ENCODE measurements around the gene NR5A2. TPM values are rescaled to one million over a fixed set of nuclear protein-coding genes. Genes with fewer than 3 reads are reported as not detected.

The NR5A2 gene
- total RNA-seq, 1 experiment from 2014 or later: 22.3 TPM

GRCh38 chr1:200081151-200081968 lies 53.9 kb downstream of the NR5A2 start:
- H3K36me3 Mint-ChIP-seq: no peaks in the 10 kb centered on the region
- peak overlapping the region; percentile 49 for H3K4me3 Mint-ChIP-seq
- TF ChIP-seq CREM (CRISPR knock-in tag; IDR thresholded peaks at IDR 0.05) (peak; percentile 29; the same call in 1 of the 2 replicates), NR3C1 (CRISPR knock-in tag; conservative IDR thresholded peaks at IDR 0.05; ENCODE audit: low read depth) (no peak)
- H3K9me3 Mint-ChIP-seq: no peaks in the 10 kb centered on the region
- 0 out of 2 replicates have a peak overlapping the region, but pooled peaks have one; percentile 3 for H3K27ac Mint-ChIP-seq
- DNase-seq (ENCODE audit: low spot score): no peak
- peak; percentile 51 for ATAC-seq
- ChIA-PET POLR2A (no interaction called here), CTCF (interaction anchor here (1.9 kb wide), 1 partner anchor 10 kb away, joined by 7 read pairs; no protein-coding TSS in a partner anchor)
- peaks cover 4% of the 10 kb centered on the region for H3K27me3 Mint-ChIP-seq (ENCODE audit: low read depth)
- H3K4me1 Mint-ChIP-seq: peaks cover 62% of the 10 kb centered on the region

GRCh38 chr1:200081969-200082245 lies 54.4 kb downstream of the NR5A2 start:
- H3K27ac Mint-ChIP-seq: no peak overlapping the region
- H3K27me3 Mint-ChIP-seq (ENCODE audit: low read depth): peaks cover 4% of the 10 kb centered on the region
- H3K4me1 Mint-ChIP-seq: peaks cover 60% of the 10 kb centered on the region
- ChIA-PET POLR2A (no interaction called here), CTCF (interaction anchor here (1.9 kb wide), 1 partner anchor 9 kb away, joined by 7 read pairs; no protein-coding TSS in a partner anchor)
- DNase-seq (ENCODE audit: low spot score): no peak
- peak overlapping the region; percentile 49 for H3K4me3 Mint-ChIP-seq
- TF ChIP-seq TCF7 (CRISPR knock-in tag; IDR thresholded peaks at IDR 0.05; ENCODE audit: low read depth): no peak
- TF ChIP-seq CREM (CRISPR knock-in tag; IDR thresholded peaks at IDR 0.05): no peak
- H3K36me3 Mint-ChIP-seq: no peaks in the 10 kb centered on the region
- no peaks in the 10 kb centered on the region for H3K9me3 Mint-ChIP-seq
- ATAC-seq: peak; percentile 57

GRCh38 chr1:200082329-200082728 lies 54.8 kb downstream of the NR5A2 start:
- ChIA-PET POLR2A (no interaction called here), CTCF (no interaction called here)
- H3K4me3 Mint-ChIP-seq: no peak overlapping the region
- H3K27ac Mint-ChIP-seq: no peak overlapping the region
- ATAC-seq (no peak), DNase-seq (ENCODE audit: low spot score) (no peak)
- no peaks in the 10 kb centered on the region; the same call in 1 of the 2 replicates for H3K36me3 Mint-ChIP-seq
- peaks cover 4% of the 10 kb centered on the region for H3K27me3 Mint-ChIP-seq (ENCODE audit: low read depth)
- TF ChIP-seq FOXP4 (CRISPR knock-in tag; IDR thresholded peaks at IDR 0.05): no peak
- no peak for TF ChIP-seq NR3C1 (CRISPR knock-in tag; conservative IDR thresholded peaks at IDR 0.05; ENCODE audit: low read depth)
- no peak for TF ChIP-seq GRHL2 (CRISPR knock-in tag; IDR thresholded peaks at IDR 0.05; ENCODE audit: insufficient replicate concordance, severe bottlenecking)
- no peak for TF ChIP-seq GABPB1 (CRISPR knock-in tag; IDR thresholded peaks at IDR 0.05)
- TF ChIP-seq RORB (CRISPR knock-in tag; IDR thresholded peaks at IDR 0.05): no peak
- TF ChIP-seq CREM (CRISPR knock-in tag; IDR thresholded peaks at IDR 0.05): no peak
- no peak for TF ChIP-seq SMAD3 (CRISPR knock-in tag; IDR thresholded peaks at IDR 0.05; ENCODE audit: borderline replicate concordance)
- no peak for TF ChIP-seq KAT7 (CRISPR knock-in tag; IDR thresholded peaks at IDR 0.05; ENCODE audit: borderline replicate concordance)
- TF ChIP-seq SMAD4 (CRISPR knock-in tag; IDR thresholded peaks at IDR 0.05): no peak
- TF ChIP-seq ZNF232 (CRISPR knock-in tag; IDR thresholded peaks at IDR 0.05): no peak
- TF ChIP-seq ZMAT4 (CRISPR knock-in tag; IDR thresholded peaks at IDR 0.05): no peak
- TF ChIP-seq ZNF263 (CRISPR knock-in tag; IDR thresholded peaks at IDR 0.05; ENCODE audit: low read depth): no peak
- no peak for TF ChIP-seq ZNF121 (CRISPR knock-in tag; IDR thresholded peaks at IDR 0.05)
- no peak for TF ChIP-seq MXD4 (CRISPR knock-in tag; IDR thresholded peaks at IDR 0.05; ENCODE audit: borderline replicate concordance)
- TF ChIP-seq RELA (CRISPR knock-in tag; IDR thresholded peaks at IDR 0.05; ENCODE audit: borderline replicate concordance): no peak
- no peaks in the 10 kb centered on the region for H3K9me3 Mint-ChIP-seq
- H3K4me1 Mint-ChIP-seq: peaks cover 60% of the 10 kb centered on the region
